SK-N-SH (cell line): ENCODE data around the gene FAM110A. TPM values are rescaled to one million over a fixed set of nuclear protein-coding genes. Genes with fewer than 3 reads are reported as not detected.

Experiments
- CTCF ChIA-PET: fragments of 300-600, 350-600 bp; formaldehyde crosslinking; extraction: SDS; loops from one replicate; lab custom pipeline; 2021; lab: Yijun Ruan, JAX
- POLR2A ChIA-PET: fragments of 350-600 bp; sonication (Branson Sonifier 250); formaldehyde crosslinking; extraction: SDS; loops from one replicate; lab custom pipeline; 2020; ENCODE audit warnings: antibody characterized with exemption, inconsistent platforms; lab: Yijun Ruan, JAX
- DNase-seq: peaks from one replicate; pipeline ENCODE4 v3.0.0; 2012
- H2AFZ ChIP-seq: fragments of 200-600 bp; sonication (generic); 2 replicates; pipeline ENCODE4 v1.8.1; 2016; ENCODE audit warnings: antibody characterized with exemption, mild to moderate bottlenecking, low read depth
- H3F3A ChIP-seq: fragments of 200-600 bp; sonication (generic); replicated peaks from 2 replicates; pipeline ENCODE3; 2016; ENCODE audit warnings: antibody characterized with exemption, mild to moderate bottlenecking; ENCODE audit not compliant: insufficient read depth
- H3K27ac ChIP-seq, 2 experiments: fragments of 200-500 bp in 1 of 2; fragments of 200-600 bp in 1 of 2; sonication (Bioruptor generic) in 1 of 2; sonication (generic), shearing (Covaris generic) in 1 of 2; 2 replicates each; pipeline versions ENCODE4 v1.5.1 to v1.6.1; 2014 to 2016; ENCODE audit warnings: low read depth in 2 of 2, inconsistent platforms in 1 of 2, low read length in 1 of 2, mild to moderate bottlenecking in 1 of 2, mixed read lengths in 1 of 2
- H3K27me3 ChIP-seq: fragments of 200-600 bp; sonication (generic), shearing (Covaris generic); 2 replicates; pipeline ENCODE4 v1.6.1; 2016; ENCODE audit warnings: mixed run types; ENCODE audit not compliant: insufficient read depth
- H3K36me3 ChIP-seq, 2 experiments: fragments of 200-500 bp in 1 of 2; fragments of 200-600 bp in 1 of 2; sonication (Bioruptor generic) in 1 of 2; sonication (generic) in 1 of 2; replicated peaks in 1 of 2; 2 replicates each; pipeline versions ENCODE3 to v1.5.1; 2014 to 2016; ENCODE audit warnings: low read length in 1 of 2, mild to moderate bottlenecking in 1 of 2; ENCODE audit not compliant: insufficient read depth in 2 of 2, control insufficient read depth in 1 of 2
- H3K4me1 ChIP-seq, 2 experiments: fragments of 200-500 bp in 1 of 2; fragments of 200-600 bp in 1 of 2; sonication (Bioruptor generic) in 1 of 2; sonication (generic), shearing (Covaris generic) in 1 of 2; 2 replicates each; pipeline versions ENCODE4 v1.5.1 to v1.6.1; 2014 to 2016; ENCODE audit warnings: low read depth in 1 of 2, low read length in 1 of 2, mixed run types in 1 of 2; ENCODE audit not compliant: insufficient read depth in 2 of 2, control insufficient read depth in 1 of 2
- H3K4me2 ChIP-seq: fragments of 200-600 bp; sonication (generic), shearing (Covaris generic); 2 replicates; pipeline ENCODE4 v1.6.1; 2017; ENCODE audit warnings: mixed run types
- H3K4me3 ChIP-seq, 2 experiments: fragments of 200-500 bp in 1 of 2; fragments of 200-600 bp in 1 of 2; sonication (Bioruptor generic) in 1 of 2; sonication (generic), shearing (Covaris generic) in 1 of 2; 2 replicates each; pipeline versions ENCODE4 v1.5.1 to v1.8.1; 2014 to 2016; ENCODE audit warnings: low read depth in 2 of 2, inconsistent platforms in 1 of 2, low read length in 1 of 2, mild to moderate bottlenecking in 1 of 2, mixed read lengths in 1 of 2, moderate library complexity in 1 of 2
- H3K79me2 ChIP-seq: fragments of 200-600 bp; sonication (generic); 2 replicates; pipeline ENCODE4 v1.8.1; 2017; ENCODE audit warnings: mild to moderate bottlenecking; ENCODE audit not compliant: insufficient read depth
- H3K9ac ChIP-seq: fragments of 200-600 bp; sonication (generic); 2 replicates; pipeline ENCODE4 v1.6.1; 2017; ENCODE audit warnings: mixed run types
- H3K9me2 ChIP-seq: fragments of 200-600 bp; sonication (generic); 2 replicates; pipeline ENCODE4 v1.6.1; 2017; ENCODE audit warnings: mixed run types
- H3K9me3 ChIP-seq: fragments of 200-600 bp; sonication (generic); 2 replicates; pipeline ENCODE4 v1.6.1; 2017; ENCODE audit warnings: mixed run types, mild to moderate bottlenecking, moderate library complexity
- H4K20me1 ChIP-seq: fragments of 200-600 bp; sonication (generic); 2 replicates; pipeline ENCODE4 v1.6.1; 2017; ENCODE audit warnings: mild to moderate bottlenecking, mixed run types; ENCODE audit not compliant: insufficient read depth
- CHD2 ChIP-seq: fragments of 150-350 bp; IDR thresholded peaks from 2 replicates; pipeline ENCODE4 v1.6.1; 2018; ENCODE audit warnings: low read length; ENCODE audit not compliant: partially characterized antibody
- ELF1 ChIP-seq: IDR thresholded peaks from 2 replicates; pipeline ENCODE4 v1.4.0; 2012
- EP300 ChIP-seq, 2 experiments: IDR thresholded peaks; 2 replicates each; pipeline versions ENCODE4 v1.4.0 to v1.6.1; 2012; ENCODE audit warnings: borderline replicate concordance in 1 of 2, low read depth in 1 of 2, low read length in 1 of 2
- EZH2phosphoT487 ChIP-seq: fragments of 200-600 bp; sonication (generic); IDR thresholded peaks from 2 replicates; pipeline ENCODE4 v1.6.1; 2017; ENCODE audit warnings: low read depth, mixed run types, mild to moderate bottlenecking, antibody characterized with exemption, moderate library complexity, borderline replicate concordance
- FOXJ3 ChIP-seq: sonication (generic); formaldehyde crosslinking; IDR thresholded peaks from 2 replicates; pipeline ENCODE4 v1.5.1; 2020; ENCODE audit warnings: mild to moderate bottlenecking, missing genetic modification reagents
- MEF2A ChIP-seq: IDR thresholded peaks from 2 replicates; pipeline ENCODE4 v1.4.0; 2012; ENCODE audit warnings: low read depth, borderline replicate concordance
- NRF1 ChIP-seq: IDR thresholded peaks from 2 replicates; pipeline ENCODE4 v1.6.1; 2012; ENCODE audit warnings: low read depth, mild to moderate bottlenecking, low read length
- POLR2AphosphoS5 ChIP-seq: IDR thresholded peaks from 2 replicates; pipeline ENCODE4 v1.6.1; 2012; ENCODE audit warnings: low read depth, low read length
- RAD21 ChIP-seq: IDR thresholded peaks from 2 replicates; pipeline ENCODE4 v1.6.1; 2012; ENCODE audit warnings: mild to moderate bottlenecking, low read length
- RCOR1 ChIP-seq: fragments of 150-350 bp; IDR thresholded peaks from 2 replicates; pipeline ENCODE4 v1.6.1; 2017; ENCODE audit warnings: antibody characterized with exemption, low read length
- RFX5 ChIP-seq: IDR thresholded peaks from 2 replicates; pipeline ENCODE4 v1.6.1; 2012; ENCODE audit warnings: mild to moderate bottlenecking, improper control_type of control experiment, low read length
- RXRA ChIP-seq: IDR thresholded peaks from 2 replicates; pipeline ENCODE4 v1.4.0; 2012; ENCODE audit warnings: low read depth, mild to moderate bottlenecking, borderline replicate concordance
- SIN3A ChIP-seq: IDR thresholded peaks from 2 replicates; pipeline ENCODE4 v1.6.1; 2012; ENCODE audit warnings: low read depth, mild to moderate bottlenecking, low read length, moderate library complexity, borderline replicate concordance
- SMC3 ChIP-seq: IDR thresholded peaks from 2 replicates; pipeline ENCODE4 v1.6.1; 2012; ENCODE audit warnings: low read depth, low read length, improper control_type of control experiment
- TCF12 ChIP-seq: IDR thresholded peaks from 2 replicates; pipeline ENCODE4 v1.4.0; 2012
- WGBS: methylation state at CpG from one replicate; pipeline ENCODE4 v1.1.6; 2017; ENCODE audit warnings: low lambda C conversion rate; 5-methylcytosine and 5-hydroxymethylcytosine counted together
- polyA plus RNA-seq, 3 experiments: library from polyadenylated mRNA; depleted of rRNA; stranded (reverse); fragments of >200 nt; gene quantifications; 2 replicates each; pipeline ENCODE4 v1.2.3, GENCODE V29; 2012
- TF ChIP-seq, protein P1 (sequence below): IDR thresholded peaks from 2 replicates; pipeline ENCODE4; 2012
- TF ChIP-seq, protein P2 (sequence below): fragments of 150-350 bp; IDR thresholded peaks from 2 replicates; pipeline ENCODE4 v1.6.1; 2016; ENCODE audit warnings: mild to moderate bottlenecking, low read depth, low read length
- TF ChIP-seq, protein P3 (sequence below): IDR thresholded peaks from 2 replicates; pipeline ENCODE4 v1.4.0; 2012; ENCODE audit warnings: low read depth, borderline replicate concordance
- TF ChIP-seq, protein P4 (sequence below): IDR thresholded peaks from 2 replicates; pipeline ENCODE4 v1.6.1; 2012; ENCODE audit warnings: mild to moderate bottlenecking, low read depth, low read length, moderate library complexity
- TF ChIP-seq, protein P5 (sequence below): fragments of 200-600 bp; sonication (generic); IDR thresholded peaks from 2 replicates; pipeline ENCODE4 v1.6.1; 2017; ENCODE audit warnings: antibody characterized with exemption, mild to moderate bottlenecking, moderate library complexity

Gene FAM110A
- polyA plus RNA-seq, 1 of the 3 experiments (the other 2 are of a cell fraction): 3.8 TPM

DNA sequence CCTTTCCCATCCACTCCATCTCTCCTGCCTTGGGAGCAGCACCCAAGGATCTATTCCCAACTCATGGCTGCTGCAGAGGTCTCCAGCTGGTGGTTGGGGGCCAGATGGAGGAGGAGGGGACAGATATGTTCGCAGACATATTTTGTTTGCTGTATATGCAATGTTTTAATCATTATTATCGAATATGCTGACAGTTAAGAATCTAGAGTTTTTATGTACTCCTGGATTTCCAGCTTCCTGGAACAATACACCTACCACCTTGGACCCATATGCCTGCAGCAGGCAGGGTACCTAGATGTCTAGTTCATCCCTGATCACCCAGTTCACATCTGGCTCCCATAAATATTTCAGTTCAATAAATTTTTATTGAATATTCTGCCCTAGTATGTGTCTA is 9.0 kb downstream of the FAM110A start (continued):
- no peak for TF ChIP-seq EP300 (IDR thresholded peaks at IDR 0.05; ENCODE audit: borderline replicate concordance in 1 of 2, low read depth in 1 of 2, low read length in 1 of 2)

DNA sequence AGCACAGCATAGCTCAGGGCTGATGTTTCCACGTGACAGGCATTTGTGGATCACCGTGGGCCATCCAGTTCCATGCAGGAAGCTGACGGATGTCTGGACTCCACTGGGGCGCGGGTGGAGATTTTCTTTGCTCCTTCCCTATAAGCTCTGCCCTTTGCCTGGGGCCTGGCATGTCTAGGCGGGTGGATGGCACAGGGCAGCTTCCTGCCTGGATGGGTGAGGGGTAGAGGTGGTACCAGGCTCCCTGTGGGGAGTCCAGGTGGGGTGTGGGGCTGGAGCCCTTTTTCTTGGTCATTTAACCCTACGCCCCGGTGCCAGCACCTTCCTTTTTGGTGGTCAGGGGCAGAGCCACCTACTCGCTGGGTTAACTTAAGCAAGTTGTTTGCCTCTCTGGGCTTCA is 10.4 kb downstream of the FAM110A start:
- Histone ChIP-seq H3K9me2 (no peaks in the 10 kb centered on the region), H3K27me3 (no peaks in the 10 kb centered on the region), H3F3A (no peaks in the 10 kb centered on the region), H3K79me2 (peaks cover 31% of the 10 kb centered on the region; the same call in 1 of the 2 replicates), H4K20me1 (no peaks in the 10 kb centered on the region), H3K9me3 (no peaks in the 10 kb centered on the region), H3K9ac (no peak overlapping the region; the same call in 1 of the 2 replicates), H3K4me3 (no peak overlapping the region), H2AFZ (peak overlapping the region; percentile 94; the same call in 1 of the 2 replicates), H3K27ac (peak overlapping the region in 1 of 2 experiments; percentile 61; a peak in 2 of 4 replicates), H3K4me2 (peak overlapping the region; percentile 76), H3K4me1 (peaks cover 0 to 50% of the 10 kb centered on the region in 2 experiments; a peak in 1 of 4 replicates), H3K36me3 (peaks cover 0 to 4% of the 10 kb centered on the region in 2 experiments)
- POLR2A ChIA-PET: interaction anchor here (0.6 to 1.4 kb wide), 3 partner anchors 10 to 74 kb away, joined by 3 to 15 read pairs (median 4); partner anchors contain the start of gene FAM110A
- WGBS: 51% methylated on average over 3 of the region's 9 CpGs
- TF ChIP-seq POLR2AphosphoS5 (no peak), RFX5 (no peak), ELF1 (no peak), RCOR1 (no peak), SIN3A (no peak), RXRA (no peak), FOXJ3 (CRISPR knock-in tag) (no peak), TCF12 (no peak), EZH2phosphoT487 (no peak), NRF1 (no peak), MEF2A (no peak), SMC3 (no peak), CHD2 (no peak), RAD21 (no peak)
- TF ChIP-seq, protein P1, sequence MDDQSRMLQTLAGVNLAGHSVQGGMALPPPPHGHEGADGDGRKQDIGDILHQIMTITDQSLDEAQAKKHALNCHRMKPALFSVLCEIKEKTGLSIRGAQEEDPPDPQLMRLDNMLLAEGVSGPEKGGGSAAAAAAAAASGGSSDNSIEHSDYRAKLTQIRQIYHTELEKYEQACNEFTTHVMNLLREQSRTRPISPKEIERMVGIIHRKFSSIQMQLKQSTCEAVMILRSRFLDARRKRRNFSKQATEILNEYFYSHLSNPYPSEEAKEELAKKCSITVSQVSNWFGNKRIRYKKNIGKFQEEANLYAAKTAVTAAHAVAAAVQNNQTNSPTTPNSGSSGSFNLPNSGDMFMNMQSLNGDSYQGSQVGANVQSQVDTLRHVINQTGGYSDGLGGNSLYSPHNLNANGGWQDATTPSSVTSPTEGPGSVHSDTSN: no peak
- TF ChIP-seq, protein P2, sequence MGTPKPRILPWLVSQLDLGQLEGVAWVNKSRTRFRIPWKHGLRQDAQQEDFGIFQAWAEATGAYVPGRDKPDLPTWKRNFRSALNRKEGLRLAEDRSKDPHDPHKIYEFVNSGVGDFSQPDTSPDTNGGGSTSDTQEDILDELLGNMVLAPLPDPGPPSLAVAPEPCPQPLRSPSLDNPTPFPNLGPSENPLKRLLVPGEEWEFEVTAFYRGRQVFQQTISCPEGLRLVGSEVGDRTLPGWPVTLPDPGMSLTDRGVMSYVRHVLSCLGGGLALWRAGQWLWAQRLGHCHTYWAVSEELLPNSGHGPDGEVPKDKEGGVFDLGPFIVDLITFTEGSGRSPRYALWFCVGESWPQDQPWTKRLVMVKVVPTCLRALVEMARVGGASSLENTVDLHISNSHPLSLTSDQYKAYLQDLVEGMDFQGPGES: no peak
- TF ChIP-seq, protein P3, sequence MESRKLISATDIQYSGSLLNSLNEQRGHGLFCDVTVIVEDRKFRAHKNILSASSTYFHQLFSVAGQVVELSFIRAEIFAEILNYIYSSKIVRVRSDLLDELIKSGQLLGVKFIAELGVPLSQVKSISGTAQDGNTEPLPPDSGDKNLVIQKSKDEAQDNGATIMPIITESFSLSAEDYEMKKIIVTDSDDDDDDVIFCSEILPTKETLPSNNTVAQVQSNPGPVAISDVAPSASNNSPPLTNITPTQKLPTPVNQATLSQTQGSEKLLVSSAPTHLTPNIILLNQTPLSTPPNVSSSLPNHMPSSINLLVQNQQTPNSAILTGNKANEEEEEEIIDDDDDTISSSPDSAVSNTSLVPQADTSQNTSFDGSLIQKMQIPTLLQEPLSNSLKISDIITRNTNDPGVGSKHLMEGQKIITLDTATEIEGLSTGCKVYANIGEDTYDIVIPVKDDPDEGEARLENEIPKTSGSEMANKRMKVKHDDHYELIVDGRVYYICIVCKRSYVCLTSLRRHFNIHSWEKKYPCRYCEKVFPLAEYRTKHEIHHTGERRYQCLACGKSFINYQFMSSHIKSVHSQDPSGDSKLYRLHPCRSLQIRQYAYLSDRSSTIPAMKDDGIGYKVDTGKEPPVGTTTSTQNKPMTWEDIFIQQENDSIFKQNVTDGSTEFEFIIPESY: no peak
- TF ChIP-seq, protein P4, sequence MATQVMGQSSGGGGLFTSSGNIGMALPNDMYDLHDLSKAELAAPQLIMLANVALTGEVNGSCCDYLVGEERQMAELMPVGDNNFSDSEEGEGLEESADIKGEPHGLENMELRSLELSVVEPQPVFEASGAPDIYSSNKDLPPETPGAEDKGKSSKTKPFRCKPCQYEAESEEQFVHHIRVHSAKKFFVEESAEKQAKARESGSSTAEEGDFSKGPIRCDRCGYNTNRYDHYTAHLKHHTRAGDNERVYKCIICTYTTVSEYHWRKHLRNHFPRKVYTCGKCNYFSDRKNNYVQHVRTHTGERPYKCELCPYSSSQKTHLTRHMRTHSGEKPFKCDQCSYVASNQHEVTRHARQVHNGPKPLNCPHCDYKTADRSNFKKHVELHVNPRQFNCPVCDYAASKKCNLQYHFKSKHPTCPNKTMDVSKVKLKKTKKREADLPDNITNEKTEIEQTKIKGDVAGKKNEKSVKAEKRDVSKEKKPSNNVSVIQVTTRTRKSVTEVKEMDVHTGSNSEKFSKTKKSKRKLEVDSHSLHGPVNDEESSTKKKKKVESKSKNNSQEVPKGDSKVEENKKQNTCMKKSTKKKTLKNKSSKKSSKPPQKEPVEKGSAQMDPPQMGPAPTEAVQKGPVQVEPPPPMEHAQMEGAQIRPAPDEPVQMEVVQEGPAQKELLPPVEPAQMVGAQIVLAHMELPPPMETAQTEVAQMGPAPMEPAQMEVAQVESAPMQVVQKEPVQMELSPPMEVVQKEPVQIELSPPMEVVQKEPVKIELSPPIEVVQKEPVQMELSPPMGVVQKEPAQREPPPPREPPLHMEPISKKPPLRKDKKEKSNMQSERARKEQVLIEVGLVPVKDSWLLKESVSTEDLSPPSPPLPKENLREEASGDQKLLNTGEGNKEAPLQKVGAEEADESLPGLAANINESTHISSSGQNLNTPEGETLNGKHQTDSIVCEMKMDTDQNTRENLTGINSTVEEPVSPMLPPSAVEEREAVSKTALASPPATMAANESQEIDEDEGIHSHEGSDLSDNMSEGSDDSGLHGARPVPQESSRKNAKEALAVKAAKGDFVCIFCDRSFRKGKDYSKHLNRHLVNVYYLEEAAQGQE: no peak
- TF ChIP-seq, protein P5, sequence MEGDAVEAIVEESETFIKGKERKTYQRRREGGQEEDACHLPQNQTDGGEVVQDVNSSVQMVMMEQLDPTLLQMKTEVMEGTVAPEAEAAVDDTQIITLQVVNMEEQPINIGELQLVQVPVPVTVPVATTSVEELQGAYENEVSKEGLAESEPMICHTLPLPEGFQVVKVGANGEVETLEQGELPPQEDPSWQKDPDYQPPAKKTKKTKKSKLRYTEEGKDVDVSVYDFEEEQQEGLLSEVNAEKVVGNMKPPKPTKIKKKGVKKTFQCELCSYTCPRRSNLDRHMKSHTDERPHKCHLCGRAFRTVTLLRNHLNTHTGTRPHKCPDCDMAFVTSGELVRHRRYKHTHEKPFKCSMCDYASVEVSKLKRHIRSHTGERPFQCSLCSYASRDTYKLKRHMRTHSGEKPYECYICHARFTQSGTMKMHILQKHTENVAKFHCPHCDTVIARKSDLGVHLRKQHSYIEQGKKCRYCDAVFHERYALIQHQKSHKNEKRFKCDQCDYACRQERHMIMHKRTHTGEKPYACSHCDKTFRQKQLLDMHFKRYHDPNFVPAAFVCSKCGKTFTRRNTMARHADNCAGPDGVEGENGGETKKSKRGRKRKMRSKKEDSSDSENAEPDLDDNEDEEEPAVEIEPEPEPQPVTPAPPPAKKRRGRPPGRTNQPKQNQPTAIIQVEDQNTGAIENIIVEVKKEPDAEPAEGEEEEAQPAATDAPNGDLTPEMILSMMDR: no peak
- CTCF ChIA-PET: interaction anchor here (0.9 to 3.8 kb wide), 4 partner anchors 25 to 115 kb away, joined by 4 to 10 read pairs (median 6); no protein-coding TSS in a partner anchor
- peak; percentile 57 for DNase-seq
